ENCODE measurements around the gene PAPSS1. TPM values are rescaled to one million over a fixed set of nuclear protein-coding genes. Genes with fewer than 3 reads are reported as not detected.

PAPSS1 gene
- total and polyA plus RNA-seq, 10 of the 15 experiments (the other 5 are each of a cell fraction or from before 2014, with no cell fraction given) = 22.6 to 73.0 (median 30.6) TPM

DNA sequence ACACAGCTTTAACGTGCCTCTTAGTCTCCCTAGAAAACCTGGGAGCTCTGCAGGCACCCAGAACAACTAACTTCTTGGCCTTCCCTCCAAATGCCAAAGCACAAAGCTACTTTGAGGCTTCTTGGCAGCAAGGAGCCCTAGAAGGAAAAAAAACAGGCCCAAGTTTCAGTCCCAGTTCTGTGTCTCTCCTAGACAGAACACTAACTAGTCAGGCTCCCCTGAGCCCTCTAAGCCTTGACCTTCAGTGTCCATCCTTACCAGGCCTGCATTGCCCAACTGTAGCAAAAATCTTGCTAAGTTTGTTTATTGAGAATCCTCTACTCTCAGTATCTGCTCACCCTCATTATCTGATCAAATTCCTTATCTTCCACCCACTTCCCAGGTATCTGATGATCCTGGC lies 79.2 kb downstream of the PAPSS1 start:
- Histone ChIP-seq H3K27ac (ENCODE audit: control insufficient read depth, insufficient read depth) (no peak overlapping the region), H3K4me3 (no peak overlapping the region), H4K20me1 (ENCODE audit: control insufficient read depth, insufficient read depth) (no peaks in the 10 kb centered on the region), H3K4me1 (ENCODE audit: control insufficient read depth, insufficient read depth, low read length) (no peaks in the 10 kb centered on the region), H2AFZ (ENCODE audit: control insufficient read depth, low read depth, low read length) (no peak overlapping the region), H3K36me3 (ENCODE audit: control insufficient read depth in 2 of 2, insufficient read depth in 2 of 2, low read length in 1 of 2) (peaks cover 2 to 6% of the 10 kb centered on the region in 2 experiments; a peak in 2 of 4 replicates), H3K27me3 (replicated peaks in 1 of 2; ENCODE audit: control insufficient read depth in 2 of 2, insufficient read depth in 2 of 2, low read length in 1 of 2) (no peaks in the 10 kb centered on the region), H3K79me2 (ENCODE audit: control insufficient read depth, insufficient read depth, low read length) (no peaks in the 10 kb centered on the region), H3K9me3 (replicated peaks; ENCODE audit: control insufficient read depth, insufficient read depth, low read length) (no peaks in the 10 kb centered on the region), H3K9ac (ENCODE audit: control insufficient read depth, insufficient read depth, low read length) (no peak overlapping the region), H3K4me2 (ENCODE audit: control insufficient read depth, insufficient read depth) (no peak overlapping the region)
- intact Hi-C loops (cut with micrococcal nuclease; ENCODE audit: unreplicated experiment) (no loop called here), in situ Hi-C loops (cut with MboI) (no loop called here)
- DNase-seq (ENCODE audit: low read depth, low spot score) = no peak
- ChIA-PET POLR2A (no interaction called here), SMC1A (ENCODE audit: uncharacterized antibody, unreplicated experiment) (interaction anchor here (0.8 to 1.0 kb wide), 2 partner anchors 14 to 21 kb away, joined by 3 to 5 read pairs; no protein-coding TSS in a partner anchor), RAD21 (ENCODE audit: unreplicated experiment) (interaction anchor here (1.0 kb wide), 1 partner anchor 98 kb away, joined by 3 read pairs; no protein-coding TSS in a partner anchor), CTCF (no interaction called here)
- BruUV-seq (replicated peaks) = no TSS peak
- 53% methylated on average over 1 of the region's 1 CpG for WGBS (ENCODE audit: insufficient coverage, insufficient replicate concordance, low lambda C conversion rate, missing lambda C conversion rate)
- no peak for FAIRE-seq
- ATAC-seq = no peak
- no peak for TF ChIP-seq POLR2AphosphoS5 (IDR thresholded peaks at IDR 0.05; ENCODE audit: low read length)
- TF ChIP-seq, protein P1, sequence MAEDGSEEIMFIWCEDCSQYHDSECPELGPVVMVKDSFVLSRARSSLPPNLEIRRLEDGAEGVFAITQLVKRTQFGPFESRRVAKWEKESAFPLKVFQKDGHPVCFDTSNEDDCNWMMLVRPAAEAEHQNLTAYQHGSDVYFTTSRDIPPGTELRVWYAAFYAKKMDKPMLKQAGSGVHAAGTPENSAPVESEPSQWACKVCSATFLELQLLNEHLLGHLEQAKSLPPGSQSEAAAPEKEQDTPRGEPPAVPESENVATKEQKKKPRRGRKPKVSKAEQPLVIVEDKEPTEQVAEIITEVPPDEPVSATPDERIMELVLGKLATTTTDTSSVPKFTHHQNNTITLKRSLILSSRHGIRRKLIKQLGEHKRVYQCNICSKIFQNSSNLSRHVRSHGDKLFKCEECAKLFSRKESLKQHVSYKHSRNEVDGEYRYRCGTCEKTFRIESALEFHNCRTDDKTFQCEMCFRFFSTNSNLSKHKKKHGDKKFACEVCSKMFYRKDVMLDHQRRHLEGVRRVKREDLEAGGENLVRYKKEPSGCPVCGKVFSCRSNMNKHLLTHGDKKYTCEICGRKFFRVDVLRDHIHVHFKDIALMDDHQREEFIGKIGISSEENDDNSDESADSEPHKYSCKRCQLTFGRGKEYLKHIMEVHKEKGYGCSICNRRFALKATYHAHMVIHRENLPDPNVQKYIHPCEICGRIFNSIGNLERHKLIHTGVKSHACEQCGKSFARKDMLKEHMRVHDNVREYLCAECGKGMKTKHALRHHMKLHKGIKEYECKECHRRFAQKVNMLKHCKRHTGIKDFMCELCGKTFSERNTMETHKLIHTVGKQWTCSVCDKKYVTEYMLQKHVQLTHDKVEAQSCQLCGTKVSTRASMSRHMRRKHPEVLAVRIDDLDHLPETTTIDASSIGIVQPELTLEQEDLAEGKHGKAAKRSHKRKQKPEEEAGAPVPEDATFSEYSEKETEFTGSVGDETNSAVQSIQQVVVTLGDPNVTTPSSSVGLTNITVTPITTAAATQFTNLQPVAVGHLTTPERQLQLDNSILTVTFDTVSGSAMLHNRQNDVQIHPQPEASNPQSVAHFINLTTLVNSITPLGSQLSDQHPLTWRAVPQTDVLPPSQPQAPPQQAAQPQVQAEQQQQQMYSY (CRISPR knock-in tag; IDR thresholded peaks at IDR 0.05) = no peak
- no peak for TF ChIP-seq BRCA1 (IDR thresholded peaks at IDR 0.05; ENCODE audit: low read depth, low read length)
- no peak for TF ChIP-seq YY1 (IDR thresholded peaks at IDR 0.05; ENCODE audit: low read depth, low read length)
- TF ChIP-seq, protein P2, sequence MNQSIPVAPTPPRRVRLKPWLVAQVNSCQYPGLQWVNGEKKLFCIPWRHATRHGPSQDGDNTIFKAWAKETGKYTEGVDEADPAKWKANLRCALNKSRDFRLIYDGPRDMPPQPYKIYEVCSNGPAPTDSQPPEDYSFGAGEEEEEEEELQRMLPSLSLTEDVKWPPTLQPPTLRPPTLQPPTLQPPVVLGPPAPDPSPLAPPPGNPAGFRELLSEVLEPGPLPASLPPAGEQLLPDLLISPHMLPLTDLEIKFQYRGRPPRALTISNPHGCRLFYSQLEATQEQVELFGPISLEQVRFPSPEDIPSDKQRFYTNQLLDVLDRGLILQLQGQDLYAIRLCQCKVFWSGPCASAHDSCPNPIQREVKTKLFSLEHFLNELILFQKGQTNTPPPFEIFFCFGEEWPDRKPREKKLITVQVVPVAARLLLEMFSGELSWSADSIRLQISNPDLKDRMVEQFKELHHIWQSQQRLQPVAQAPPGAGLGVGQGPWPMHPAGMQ (IDR thresholded peaks at IDR 0.05; ENCODE audit: borderline replicate concordance) = no peak
- TF ChIP-seq SREBF1 (IDR thresholded peaks at IDR 0.05; ENCODE audit: low read length) = no peak
- TF ChIP-seq JUNB (IDR thresholded peaks at IDR 0.05) = no peak
- TF ChIP-seq, protein P3, sequence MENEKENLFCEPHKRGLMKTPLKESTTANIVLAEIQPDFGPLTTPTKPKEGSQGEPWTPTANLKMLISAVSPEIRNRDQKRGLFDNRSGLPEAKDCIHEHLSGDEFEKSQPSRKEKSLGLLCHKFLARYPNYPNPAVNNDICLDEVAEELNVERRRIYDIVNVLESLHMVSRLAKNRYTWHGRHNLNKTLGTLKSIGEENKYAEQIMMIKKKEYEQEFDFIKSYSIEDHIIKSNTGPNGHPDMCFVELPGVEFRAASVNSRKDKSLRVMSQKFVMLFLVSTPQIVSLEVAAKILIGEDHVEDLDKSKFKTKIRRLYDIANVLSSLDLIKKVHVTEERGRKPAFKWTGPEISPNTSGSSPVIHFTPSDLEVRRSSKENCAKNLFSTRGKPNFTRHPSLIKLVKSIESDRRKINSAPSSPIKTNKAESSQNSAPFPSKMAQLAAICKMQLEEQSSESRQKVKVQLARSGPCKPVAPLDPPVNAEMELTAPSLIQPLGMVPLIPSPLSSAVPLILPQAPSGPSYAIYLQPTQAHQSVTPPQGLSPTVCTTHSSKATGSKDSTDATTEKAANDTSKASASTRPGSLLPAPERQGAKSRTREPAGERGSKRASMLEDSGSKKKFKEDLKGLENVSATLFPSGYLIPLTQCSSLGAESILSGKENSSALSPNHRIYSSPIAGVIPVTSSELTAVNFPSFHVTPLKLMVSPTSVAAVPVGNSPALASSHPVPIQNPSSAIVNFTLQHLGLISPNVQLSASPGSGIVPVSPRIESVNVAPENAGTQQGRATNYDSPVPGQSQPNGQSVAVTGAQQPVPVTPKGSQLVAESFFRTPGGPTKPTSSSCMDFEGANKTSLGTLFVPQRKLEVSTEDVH (IDR thresholded peaks at IDR 0.05; ENCODE audit: low read depth, partially characterized antibody) = no peak
- TF ChIP-seq, protein P4, sequence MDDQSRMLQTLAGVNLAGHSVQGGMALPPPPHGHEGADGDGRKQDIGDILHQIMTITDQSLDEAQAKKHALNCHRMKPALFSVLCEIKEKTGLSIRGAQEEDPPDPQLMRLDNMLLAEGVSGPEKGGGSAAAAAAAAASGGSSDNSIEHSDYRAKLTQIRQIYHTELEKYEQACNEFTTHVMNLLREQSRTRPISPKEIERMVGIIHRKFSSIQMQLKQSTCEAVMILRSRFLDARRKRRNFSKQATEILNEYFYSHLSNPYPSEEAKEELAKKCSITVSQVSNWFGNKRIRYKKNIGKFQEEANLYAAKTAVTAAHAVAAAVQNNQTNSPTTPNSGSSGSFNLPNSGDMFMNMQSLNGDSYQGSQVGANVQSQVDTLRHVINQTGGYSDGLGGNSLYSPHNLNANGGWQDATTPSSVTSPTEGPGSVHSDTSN (IDR thresholded peaks at IDR 0.05; ENCODE audit: insufficient replicate concordance, low read depth, low read length) = no peak
- TF ChIP-seq EP300 (IDR thresholded peaks at IDR 0.05; ENCODE audit: borderline replicate concordance in 1 of 2, control insufficient read depth in 1 of 2, low read depth in 2 of 2, low read length in 2 of 2) = no peak
- TF ChIP-seq HDAC2 (IDR thresholded peaks at IDR 0.05) = no peak
- TF ChIP-seq EED (IDR thresholded peaks at IDR 0.05; ENCODE audit: low read depth) = no peak
- TF ChIP-seq RELA (IDR thresholded peaks at IDR 0.05; ENCODE audit: borderline replicate concordance, partially characterized antibody) = no peak
- TF ChIP-seq RB1 (IDR thresholded peaks at IDR 0.05; ENCODE audit: borderline replicate concordance) = no peak
- TF ChIP-seq, protein P5, sequence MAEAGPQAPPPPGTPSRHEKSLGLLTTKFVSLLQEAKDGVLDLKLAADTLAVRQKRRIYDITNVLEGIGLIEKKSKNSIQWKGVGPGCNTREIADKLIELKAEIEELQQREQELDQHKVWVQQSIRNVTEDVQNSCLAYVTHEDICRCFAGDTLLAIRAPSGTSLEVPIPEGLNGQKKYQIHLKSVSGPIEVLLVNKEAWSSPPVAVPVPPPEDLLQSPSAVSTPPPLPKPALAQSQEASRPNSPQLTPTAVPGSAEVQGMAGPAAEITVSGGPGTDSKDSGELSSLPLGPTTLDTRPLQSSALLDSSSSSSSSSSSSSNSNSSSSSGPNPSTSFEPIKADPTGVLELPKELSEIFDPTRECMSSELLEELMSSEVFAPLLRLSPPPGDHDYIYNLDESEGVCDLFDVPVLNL (IDR thresholded peaks at IDR 0.05; ENCODE audit: low read depth, low read length) = no peak
